NCI-H1417 treated with DMSO at 0.1 percent for 48 hours (cell line): ENCODE measurements around the gene PPM1H.
"Not testable (repeated sequence)": the region's sequence is repeated elsewhere in the genome, so short reads cannot be mapped to it uniquely, and the experiment has no call there.

Experiments
- DNase-seq: peaks from one replicate; lab custom pipeline; 2025; lab: John Stamatoyannopoulos, UW

PPM1H gene

DNA sequence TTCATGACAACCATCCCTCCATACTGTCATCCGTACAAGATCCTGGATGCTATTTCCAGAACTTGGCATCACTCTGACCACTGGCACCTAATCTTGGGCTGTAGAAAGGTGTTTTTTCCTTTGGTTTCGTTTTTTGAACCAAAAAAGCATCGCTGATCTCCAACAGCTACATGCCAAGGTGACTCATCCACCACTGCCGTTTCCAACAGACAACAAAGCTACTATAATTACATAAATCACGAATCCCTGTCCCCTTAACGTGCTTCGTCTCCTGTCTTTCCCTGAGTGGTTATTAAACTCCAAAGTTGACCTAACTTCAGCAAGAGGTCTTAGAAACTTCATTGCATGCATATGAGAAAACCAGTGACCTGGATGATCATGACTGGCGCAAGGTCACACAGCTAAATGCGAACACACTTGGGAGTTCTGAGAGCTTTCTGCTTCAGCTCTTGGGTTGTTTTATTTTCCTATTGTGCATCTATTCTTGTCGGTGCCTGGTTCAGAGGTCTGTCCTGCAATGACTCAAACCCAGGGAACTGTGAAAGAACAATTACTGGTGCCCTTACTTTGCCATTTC lies 99.9 kb downstream of the PPM1H start:
- DNase-seq, result no peak

DNA sequence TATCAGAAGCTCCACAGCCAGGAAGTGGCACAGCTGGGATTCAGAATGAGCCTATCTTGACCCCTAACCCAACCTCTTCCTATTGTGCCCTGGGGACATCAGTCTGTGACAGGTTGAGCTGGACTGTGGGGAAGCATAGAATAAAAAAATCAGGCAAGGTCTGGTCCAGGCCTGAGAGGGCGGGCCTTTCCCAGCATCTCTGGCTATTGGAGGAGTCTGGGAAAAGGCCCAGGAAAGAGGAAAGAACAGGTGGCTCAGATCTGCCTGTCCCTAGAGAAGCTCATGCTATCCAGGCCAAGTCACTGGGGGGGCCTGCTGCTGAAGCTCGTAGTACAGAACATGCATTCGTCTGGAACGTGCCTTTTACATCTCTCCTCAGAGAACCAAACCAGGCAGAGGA lies 100.5 kb downstream of the PPM1H start:
- DNase-seq, result no peak

DNA sequence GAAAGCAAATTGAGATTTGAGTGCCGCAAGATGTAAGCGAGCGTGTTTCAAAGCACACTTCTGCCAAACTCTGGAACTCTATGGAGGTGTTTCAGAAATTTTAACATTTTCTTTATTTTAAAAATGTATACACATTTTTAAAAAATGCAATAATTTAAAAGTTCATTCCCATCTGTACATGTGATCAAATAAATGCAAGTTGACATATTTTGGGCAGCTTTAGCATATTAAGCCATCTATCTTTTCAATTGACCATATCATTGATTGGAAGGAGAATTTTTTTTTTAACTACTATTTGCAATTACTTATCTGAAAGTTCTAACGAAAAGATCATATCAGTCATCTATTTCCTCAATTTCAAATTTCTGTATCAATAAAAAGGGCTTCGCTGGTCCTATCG lies 101.3 kb downstream of the PPM1H start:
- no peak for DNase-seq

DNA sequence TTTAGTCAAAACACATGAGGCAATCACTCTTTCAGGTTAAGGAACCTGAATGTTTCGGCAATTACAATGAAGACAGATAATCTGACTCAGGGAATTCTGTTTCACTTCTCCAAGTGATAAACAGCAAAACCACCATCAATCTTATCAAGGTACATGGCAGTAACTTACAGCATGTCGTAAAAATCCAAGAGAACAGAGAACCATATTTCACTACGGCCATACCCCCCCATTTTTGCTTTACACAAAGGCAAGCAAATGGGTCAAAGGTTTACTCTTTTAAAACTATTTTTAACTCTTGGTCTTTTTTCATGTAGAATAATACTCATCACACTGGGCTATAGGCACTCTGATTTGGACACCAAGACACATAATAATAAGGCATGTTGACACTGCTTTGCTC lies 102.4 kb downstream of the PPM1H start:
- DNase-seq, result no peak

DNA sequence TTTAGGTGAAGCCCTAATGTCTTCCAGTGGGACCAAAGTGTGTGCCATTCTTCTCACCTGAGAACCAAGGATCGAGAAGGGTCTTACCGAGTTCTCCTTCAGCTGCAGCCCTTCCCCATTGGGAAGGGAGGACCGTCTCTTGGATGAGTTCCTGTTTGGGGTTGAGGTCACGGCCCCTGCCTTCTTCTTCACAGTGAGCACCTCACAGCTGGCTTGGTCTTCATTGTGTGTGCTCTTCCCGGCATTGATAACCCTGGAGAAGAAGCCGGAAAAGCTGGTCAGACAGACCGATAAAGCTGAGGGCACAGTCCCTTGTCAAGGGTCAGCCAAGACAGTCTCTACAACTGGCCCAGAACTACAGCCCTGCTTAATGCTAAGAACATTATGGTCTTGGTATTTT lies 102.9 kb downstream of the PPM1H start:
- no peak for DNase-seq

DNA sequence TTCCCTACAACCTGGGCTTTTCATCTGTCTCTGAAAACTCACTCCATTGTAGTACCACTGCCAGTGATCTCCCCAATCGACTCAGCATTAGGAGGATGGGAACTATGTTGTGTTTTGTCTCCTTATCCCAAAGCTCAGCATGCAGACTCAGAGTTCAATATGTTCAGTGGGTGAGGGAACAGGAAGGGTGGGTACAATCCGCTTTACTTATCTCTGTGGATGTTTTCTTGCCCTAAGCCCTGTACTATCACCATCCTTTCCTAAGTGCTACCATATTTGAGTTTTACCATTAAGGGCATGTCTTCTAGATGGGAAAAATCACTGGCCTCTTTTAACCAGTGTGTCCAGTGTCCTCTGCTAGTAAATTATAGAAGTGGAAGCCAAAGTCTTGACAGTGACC lies 107.1 kb downstream of the PPM1H start:
- no peak for DNase-seq

DNA sequence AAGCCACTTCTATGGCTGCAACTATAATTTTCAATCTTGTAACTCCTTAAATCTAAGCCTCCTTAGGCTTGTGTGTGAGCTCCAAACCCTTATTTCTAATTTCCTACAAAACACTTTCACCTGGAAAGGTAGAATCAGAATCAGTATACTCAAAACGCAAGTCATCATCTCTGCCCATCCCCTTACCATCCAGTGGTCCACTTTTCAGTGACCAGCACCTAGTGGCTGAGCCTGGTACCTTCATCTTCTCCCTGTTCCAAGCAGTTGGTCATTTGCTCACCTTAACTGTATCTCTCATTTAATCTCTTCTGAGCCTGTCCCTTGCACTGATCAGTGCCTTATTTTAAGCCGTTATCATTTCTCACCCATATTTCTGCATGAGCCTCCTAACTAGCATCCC lies 107.9 kb downstream of the PPM1H start:
- DNase-seq, result no peak

DNA sequence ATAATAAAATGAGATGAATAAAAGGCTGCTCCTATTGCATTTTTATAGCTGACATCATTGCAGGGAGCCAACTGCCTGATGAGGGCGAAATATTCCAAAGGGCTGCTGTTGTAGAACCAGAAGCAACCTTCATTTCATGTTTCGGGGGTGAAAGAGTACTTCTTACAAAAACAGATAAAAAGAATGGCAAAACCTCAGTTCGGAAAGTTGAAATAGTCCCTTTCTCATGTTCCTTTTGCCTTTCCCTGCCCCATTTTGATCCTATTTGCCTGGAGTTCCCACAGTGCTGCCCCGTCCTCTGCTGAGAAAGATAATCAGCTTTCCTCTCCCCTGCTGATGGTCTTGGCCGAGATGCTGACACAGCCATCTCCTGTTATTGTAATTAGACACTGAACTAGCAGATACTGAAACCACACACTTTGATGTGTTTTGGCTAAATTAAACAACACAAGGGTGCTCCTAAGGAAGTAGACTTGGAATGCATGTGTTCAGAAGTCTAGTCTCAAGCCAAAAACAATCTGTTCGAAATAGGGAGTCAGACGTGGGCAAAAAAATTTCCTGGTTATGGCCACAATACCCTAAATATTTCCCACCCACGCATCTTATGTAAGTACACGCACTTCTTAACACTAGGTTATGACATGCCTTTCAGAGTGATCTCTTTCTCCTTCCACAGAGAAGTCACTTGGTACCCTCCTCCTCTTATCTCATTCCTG lies 117.2 kb downstream of the PPM1H start:
- DNase-seq, result no peak

DNA sequence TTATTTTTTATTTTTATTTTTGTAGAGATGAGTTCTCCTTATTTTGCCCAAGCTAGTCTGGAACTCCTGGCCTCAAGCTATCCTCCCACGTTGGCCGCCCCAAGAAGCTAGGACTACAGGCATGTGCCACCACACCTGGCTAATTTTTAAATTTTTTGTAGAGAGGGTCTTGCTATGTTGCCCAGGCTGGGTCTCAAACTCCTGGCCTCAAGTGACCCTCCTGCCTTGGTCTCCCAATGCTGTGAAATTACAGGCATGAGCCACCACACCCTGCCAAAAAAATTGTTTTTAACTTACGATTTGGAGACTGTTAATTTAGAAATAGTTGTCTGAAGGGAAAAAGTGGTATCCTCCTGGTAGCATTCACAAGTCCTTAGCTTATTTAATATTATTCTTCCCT lies 120.7 kb downstream of the PPM1H start:
- DNase-seq, result no peak

DNA sequence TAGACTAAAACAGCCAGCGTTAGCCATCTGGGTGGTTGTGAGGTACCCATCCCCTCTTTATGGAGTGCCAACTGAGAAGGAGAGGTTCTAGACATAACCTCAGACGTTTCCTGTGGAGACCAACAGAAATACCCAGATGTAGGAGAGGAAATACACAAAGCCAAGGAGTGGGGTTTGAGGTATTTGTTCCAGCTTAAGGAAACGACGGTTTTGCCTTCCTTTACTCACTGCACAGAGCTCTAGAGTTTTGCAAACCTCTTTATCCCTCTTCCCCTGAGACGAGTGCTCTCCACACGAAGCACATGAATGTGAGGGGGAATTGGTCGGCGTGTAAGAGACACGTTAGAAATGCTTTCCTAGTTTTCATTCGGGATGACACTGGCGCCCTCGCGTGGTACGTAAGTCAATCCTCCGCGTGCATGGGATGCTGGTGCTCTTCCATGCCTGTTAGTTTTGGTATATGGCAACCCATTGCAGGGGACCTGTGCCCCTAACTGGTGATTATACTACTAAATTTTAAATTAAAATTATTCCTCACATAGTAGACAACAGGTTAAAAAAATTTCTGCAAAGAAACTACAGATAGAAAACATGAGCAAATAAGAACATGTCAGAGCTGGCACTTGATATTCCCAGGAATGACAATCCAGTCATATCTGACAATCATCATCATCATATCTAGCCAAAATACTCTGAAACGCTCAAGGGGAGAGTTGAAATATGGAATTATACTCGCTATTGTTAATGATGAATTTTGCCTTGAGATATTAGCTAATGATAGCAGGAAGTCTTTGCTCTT lies 121.7 kb downstream of the PPM1H start:
- no peak for DNase-seq

DNA sequence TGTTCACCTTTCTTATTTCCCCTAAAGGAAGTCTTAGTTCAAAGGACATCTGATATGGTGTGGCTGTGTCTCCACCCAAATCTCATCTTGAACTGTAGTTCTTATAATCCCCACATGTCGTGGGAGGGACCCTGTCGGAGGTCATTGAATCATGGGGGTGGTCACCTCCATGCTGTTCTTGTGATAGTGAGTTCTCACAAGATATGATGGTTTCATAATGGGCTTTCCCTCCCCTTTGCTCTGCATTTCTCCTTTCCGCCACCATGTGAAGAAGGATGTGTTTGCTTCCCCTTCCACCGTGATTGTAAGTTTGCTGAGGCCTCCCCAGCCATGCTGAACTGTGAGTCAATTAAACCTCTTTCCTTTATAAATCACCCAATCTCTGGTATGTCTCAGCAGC lies 123.5 kb downstream of the PPM1H start:
- DNase-seq, result not testable (repeated sequence)

DNA sequence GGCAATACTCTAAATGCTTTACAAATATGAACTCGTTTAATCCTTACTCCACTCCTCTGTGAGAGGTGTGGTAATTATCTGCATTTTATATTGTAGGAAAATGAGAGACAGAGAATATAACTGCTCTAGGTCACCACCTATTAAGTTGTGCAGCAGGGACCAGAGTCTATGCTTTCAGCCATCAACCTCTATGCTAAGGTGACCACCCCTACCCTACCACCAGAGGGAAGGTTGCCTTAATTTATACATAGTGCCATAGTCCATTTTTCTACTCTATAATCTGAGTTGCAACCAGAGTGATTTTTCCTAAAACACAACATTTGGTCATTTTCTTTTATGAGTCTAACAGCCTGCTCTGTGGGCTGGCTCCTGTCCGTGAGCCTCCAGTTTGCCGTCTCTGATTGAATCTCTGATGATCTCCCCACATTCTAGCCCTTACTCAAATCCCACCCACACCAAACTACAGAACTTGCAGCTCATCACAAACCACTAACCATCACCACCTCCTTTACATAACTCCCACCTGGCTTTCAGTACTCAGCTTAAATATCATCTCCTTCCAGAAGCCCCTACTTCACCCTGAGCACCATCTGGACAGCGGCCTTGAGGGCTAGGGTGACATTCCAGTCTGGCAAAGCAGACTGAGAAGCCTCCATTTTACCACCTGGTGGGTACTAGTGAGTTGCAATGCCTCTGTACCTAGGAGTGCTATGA lies 126.6 kb downstream of the PPM1H start:
- no peak for DNase-seq

DNA sequence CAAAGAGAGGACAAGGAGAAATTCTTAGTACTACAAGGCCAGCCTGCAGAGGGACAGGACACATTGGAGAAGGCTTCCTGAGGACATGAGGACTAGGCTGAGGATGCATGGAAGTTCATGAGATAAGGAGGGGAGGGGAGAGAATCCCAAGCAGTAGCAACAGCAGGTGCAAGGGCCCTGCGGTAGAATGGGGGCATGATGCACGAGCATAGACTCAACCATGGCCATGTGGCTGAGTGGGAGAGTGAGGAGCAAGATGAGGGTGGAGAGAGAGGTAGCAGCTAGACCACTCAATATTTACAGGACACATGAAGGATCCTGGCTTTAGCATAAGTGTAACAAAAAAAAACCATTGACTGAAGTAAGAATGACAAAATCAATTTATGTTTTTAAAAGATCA lies 128.1 kb downstream of the PPM1H start:
- no peak for DNase-seq

DNA sequence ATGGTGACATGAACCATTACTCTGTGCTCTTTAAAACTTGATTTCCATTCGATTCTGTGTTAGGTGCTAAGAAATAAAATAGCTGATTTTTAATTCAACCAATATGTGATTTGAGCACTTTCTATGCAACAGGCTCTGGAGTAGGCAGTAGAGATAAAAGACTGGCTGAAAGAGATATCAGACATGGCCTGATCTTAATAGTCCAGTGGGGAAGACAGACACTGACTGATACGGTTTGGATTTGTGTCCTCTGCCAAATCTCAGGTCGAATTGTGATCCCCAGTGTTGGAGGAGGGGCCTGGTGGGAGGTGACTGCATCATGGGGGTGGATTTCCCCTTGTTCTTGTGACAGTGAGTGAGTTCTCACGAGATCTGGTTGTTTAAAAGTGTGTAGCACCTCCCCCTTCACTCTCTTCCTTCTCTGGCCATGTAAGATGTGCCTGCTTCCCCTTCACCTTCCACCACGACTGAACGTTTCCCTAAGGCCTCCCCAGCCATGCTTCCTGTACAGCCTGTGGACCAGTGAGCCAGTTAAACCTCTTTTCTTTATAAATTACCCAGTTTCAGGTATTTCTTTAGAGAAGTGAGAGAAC lies 128.6 kb downstream of the PPM1H start:
- DNase-seq, result no peak

DNA sequence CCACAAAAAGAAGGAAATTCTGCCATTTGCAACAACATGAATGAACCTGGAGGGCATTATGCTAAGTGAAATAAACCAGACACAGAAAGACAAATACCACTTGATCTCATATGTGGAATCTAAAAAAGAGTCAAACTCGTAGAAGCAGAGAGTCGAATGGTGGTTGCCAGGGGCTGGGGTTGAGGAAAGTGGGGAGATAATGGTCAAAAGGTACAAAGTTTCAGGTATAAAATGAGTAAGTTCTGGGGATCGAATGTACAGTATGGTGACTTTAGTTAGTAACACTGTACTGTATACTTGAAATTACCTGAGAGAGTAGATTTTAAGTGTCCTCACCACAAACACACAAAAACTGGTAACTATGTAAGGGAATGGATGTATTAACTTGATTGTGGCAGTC lies 129.4 kb downstream of the PPM1H start:
- no peak for DNase-seq

DNA sequence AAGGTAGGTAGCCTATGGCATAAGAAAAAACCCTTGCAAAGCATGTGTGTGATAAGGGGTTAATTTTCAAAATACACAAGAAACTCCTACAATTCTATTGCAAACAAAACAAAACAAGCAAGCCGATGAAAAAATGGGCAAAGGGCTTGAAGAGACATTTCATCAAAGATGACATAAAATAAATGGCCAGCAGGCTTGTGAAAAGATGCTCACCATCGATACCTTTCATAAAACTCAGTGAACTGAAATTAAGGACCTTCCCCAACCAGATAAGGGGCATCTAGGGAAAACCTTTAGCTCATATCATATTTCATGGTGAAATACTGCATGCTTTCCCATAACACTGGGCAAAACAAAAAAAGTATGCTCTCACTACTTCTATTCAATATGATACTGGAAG lies 131.2 kb downstream of the PPM1H start:
- DNase-seq, result no peak

DNA sequence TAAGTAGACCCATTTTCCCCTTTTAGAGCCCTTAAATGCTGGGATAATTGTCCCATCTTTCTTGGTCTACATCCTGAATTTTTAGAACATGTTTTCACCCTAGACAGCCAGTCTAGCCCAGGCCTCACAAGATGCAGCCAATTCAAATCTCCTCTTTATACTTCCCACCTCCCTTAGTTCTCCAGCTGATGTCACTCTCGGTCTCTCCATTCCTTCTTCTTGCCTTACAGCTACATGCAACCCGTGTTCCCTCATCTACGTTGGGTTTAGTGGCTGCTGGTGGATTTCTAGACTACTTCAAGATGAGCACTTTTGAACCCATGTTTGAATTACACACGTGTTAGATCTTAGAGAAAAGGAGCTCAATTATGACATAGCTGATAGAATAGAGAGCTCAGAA lies 132.0 kb downstream of the PPM1H start:
- no peak for DNase-seq

DNA sequence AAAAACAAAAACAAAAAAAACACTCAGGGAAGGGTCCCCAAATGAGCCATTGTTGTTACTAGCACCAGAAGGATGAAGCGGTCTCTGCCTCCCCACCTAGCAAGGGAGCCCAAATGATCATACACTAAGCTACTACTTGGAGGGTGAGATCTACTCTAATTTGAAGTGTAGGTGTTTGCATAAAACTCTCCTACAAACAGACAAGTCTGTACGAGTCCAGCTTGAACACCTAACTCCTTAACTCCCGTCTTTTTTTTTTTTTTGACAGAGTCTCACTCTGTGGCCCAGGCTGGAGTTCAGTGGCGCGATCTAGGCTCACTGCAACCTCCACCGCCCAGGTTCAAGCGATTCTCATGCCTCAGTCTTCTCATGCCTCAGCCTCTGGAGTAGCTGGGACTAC lies 132.6 kb downstream of the PPM1H start:
- DNase-seq, result no peak

DNA sequence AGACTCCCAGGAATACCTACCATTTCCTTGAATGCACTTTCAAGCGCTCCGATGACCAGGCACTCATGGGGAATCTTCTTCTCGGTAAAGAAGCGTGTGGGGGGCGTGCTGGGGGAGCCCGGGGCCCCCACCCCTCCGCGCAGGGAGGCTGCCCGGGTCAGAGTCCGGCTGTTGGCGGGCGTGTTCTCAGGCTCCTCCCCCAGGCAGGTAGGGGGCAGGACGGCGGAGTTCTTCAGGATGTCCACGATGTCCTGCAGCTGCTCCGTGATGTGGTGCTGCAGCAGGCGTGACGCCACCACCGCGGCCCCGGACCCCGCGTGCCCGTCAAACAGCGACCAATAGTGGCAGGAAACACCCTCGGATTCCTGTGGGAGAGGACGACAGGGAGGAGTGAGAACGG lies 133.2 kb downstream of the PPM1H start:
- no peak for DNase-seq

DNA sequence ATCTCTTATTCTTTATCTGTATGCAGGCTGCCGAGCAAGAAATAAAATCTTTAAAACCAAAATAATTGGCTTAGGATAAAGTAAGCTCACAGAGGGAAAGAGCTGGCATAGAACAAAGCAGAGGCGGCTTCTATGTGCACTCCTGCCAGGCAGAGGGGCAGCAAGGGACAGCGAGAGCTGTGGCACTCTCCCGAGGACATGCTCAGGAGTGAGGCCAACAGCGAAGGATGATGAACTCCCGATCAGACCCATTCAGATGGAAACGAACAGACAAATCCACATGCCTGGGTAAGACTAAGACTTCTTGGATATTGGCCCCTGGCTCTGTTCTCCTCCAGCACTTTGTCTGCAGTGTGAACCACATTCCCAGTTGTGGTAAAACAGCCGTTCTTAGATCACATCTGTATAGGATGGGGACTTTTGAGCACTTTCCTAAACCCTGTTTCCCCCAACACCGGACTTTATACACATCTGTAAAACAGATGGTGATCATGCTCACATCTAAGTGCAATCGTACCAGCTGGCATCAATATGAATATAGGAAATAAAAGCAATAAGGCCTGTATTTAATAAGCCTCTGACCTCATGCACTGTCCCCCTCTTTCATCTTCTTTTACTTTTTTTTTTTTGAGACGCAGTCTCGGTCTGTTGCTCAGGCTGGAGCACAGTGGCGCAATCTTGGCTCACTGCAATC lies 134.1 kb downstream of the PPM1H start:
- no peak for DNase-seq

DNA sequence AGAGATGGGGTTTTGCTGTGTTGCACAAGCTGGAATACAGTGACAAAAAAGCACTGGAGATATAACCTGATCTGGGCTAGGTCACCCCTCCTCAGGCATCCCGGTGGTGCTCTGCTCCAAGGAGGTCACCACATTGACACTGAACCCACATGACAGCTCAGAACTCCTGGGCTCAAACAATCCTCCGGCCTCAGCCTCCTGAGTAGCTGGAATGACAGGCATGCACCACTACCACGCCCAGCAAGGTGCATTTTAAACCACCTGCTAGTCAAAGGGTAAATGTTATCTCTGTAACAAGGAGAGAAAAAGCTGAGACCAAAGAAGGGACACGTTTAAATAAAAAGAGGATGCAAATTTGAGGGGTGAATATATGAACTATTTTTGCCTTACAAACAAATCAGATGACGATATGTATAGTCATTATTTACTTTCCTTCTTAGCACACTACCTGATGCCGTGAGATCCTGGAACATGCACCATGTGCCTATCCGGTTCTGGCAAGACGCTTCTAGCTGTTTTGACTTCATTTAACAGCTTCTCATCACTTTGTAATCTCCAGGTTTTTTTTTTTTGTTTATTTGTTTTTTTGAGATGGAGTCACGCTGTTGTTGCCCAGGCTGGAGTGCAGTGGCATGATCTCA lies 135.1 kb downstream of the PPM1H start:
- no peak for DNase-seq
